ENCODE results near the gene RPAP3. TPM values are rescaled to one million over a fixed set of nuclear protein-coding genes. Genes with fewer than 3 reads are reported as not detected.

Gene RPAP3
- total and polyA plus RNA-seq, 12 donors = 4.8 to 28.0 (median 20.9) TPM

DNA sequence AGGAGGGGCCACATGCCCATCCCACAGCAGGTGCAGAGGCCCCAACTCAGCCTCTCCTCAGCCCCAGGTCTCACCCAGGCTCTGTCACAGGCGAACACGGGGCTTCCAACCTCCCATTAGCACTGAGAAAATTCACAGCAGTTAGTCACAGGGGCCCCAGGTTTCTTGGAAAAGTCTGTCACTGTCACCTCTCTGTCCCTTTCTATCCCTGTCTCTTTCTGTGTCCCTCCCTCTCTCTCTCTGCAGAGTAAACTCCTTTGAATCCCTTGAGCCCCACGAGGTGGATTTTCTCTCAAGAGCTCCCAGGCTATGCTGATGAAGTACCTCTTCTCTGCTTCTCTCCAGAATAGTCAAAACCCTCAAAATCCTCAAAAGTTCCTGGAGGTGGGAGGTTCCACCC is 33.5 kb upstream of the RPAP3 start:
- WGBS, 2 donors = 87 to 89% methylated on average over 3 of the region's 3 CpGs
- peak overlapping the region in 1 of 10 donors; percentile 15 for H3K4me3 ChIP-seq
- intact Hi-C loops (cut with DNase I) = no loop called here
- peaks cover 0 to 5% (median 0%) of the 10 kb centered on the region in 7 donors for H3K27me3 ChIP-seq
- no peaks in the 10 kb centered on the region for H3K9me3 ChIP-seq
- ATAC-seq = no peak
- H3K4me1 ChIP-seq = peaks cover 47 to 84% (median 72%) of the 10 kb centered on the region in 9 donors
- peaks cover 0 to 16% (median 0%) of the 10 kb centered on the region in 9 donors for H3K36me3 ChIP-seq
- TF ChIP-seq, protein P1, sequence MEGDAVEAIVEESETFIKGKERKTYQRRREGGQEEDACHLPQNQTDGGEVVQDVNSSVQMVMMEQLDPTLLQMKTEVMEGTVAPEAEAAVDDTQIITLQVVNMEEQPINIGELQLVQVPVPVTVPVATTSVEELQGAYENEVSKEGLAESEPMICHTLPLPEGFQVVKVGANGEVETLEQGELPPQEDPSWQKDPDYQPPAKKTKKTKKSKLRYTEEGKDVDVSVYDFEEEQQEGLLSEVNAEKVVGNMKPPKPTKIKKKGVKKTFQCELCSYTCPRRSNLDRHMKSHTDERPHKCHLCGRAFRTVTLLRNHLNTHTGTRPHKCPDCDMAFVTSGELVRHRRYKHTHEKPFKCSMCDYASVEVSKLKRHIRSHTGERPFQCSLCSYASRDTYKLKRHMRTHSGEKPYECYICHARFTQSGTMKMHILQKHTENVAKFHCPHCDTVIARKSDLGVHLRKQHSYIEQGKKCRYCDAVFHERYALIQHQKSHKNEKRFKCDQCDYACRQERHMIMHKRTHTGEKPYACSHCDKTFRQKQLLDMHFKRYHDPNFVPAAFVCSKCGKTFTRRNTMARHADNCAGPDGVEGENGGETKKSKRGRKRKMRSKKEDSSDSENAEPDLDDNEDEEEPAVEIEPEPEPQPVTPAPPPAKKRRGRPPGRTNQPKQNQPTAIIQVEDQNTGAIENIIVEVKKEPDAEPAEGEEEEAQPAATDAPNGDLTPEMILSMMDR (IDR thresholded peaks at IDR 0.05) = no peak
- DNase-seq = no peak
- peak overlapping the region in 9 of 10 donors; percentile 18 to 88 (median 77) for H3K27ac ChIP-seq

- DNase-seq (peak in 1 of 2 donors; percentile 40), ATAC-seq (no peak)
- intact Hi-C loops (cut with DNase I) = loop anchor here in 4 of 10 donors (1.0 to 2.0 kb wide), 5 partner anchors 15 to 21 kb away; no protein-coding TSS in a partner anchor
- WGBS, 2 donors = 74 to 75% methylated on average over 17 of the region's 17 CpGs
- H3K27me3 ChIP-seq = no peaks in the 10 kb centered on the region
- H3K36me3 ChIP-seq = peaks cover 0 to 16% (median 0%) of the 10 kb centered on the region in 9 donors
- no peaks in the 10 kb centered on the region for H3K9me3 ChIP-seq
- H3K27ac ChIP-seq = peak overlapping the region; percentile 76 to 93 (median 86)
- TF ChIP-seq, protein P1 (IDR thresholded peaks at IDR 0.05) = no peak
- H3K4me3 ChIP-seq = no peak overlapping the region
- H3K4me1 ChIP-seq = peaks cover 47 to 93% (median 80%) of the 10 kb centered on the region in 9 donors
These were observed 32.2 kb upstream of the RPAP3 start for GRCh38 chr12:47737936-47738594.

GRCh38 chr12:47736877-47737676 is 31.2 kb upstream of the RPAP3 start:
- WGBS, 2 donors = 13% methylated on average over 19 of the region's 19 CpGs
- intact Hi-C loops (cut with DNase I) = loop anchor here in 4 of 10 donors (1.0 to 2.0 kb wide), 5 partner anchors 16 to 20 kb away; no protein-coding TSS in a partner anchor
- H3K4me3 ChIP-seq = peak overlapping the region in 5 of 10 donors; percentile 1 to 18 (median 8)

More at GRCh38 chr12:47736877-47737676, 31.2 kb upstream of the RPAP3 start:
- Histone ChIP-seq H3K36me3 (peaks cover 0 to 16% (median 0%) of the 10 kb centered on the region in 9 donors), H3K4me1 (peaks cover 47 to 94% (median 84%) of the 10 kb centered on the region in 9 donors), H3K27ac (peak overlapping the region; percentile 76 to 93 (median 86)), H3K9me3 (no peaks in the 10 kb centered on the region), H3K27me3 (no peaks in the 10 kb centered on the region)
- DNase-seq (peak; percentile 90 to 91), ATAC-seq (peak; percentile 77 to 89 (median 82))
- TF ChIP-seq, protein P1 (IDR thresholded peaks at IDR 0.05) = no peak

All from heart right ventricle (tissue), 16 donors.